GM18505 (cell line): Measurements from ENCODE around the gene C9orf43.
"Not testable (repeated sequence)": the region's sequence is repeated elsewhere in the genome, so short reads cannot be mapped to it uniquely, and the experiment has no call there.

Source experiments
- ATAC-seq: cut with Tn5 transposase; IDR thresholded peaks from one replicate; pipeline ENCODE4 v1.9.1; 2021; ENCODE audit not compliant: unreplicated experiment
- POLR2A ChIP-seq: IDR thresholded peaks from 4 replicates; pipeline ENCODE4 v1.6.1; 2011; ENCODE audit warnings: borderline replicate concordance; ENCODE audit not compliant: insufficient read depth, insufficient read length; ENCODE audit errors: extremely low read depth

The C9orf43 gene

GRCh38 chr9:113375057-113376023 is 35.2 kb upstream of the C9orf43 start:
- TF ChIP-seq POLR2A: no peak
- no peak for ATAC-seq

- peak; percentile 74 for TF ChIP-seq POLR2A
- ATAC-seq: peak; percentile 61
Observed at GRCh38 chr9:113376634-113377567, 33.6 kb upstream of the C9orf43 start, which contains the start of gene HDHD3. Gene HDHD3 (minus strand): TSS chr9:113376986. CDS start chr9:113374354, 2,632 bp downstream.

DNA sequence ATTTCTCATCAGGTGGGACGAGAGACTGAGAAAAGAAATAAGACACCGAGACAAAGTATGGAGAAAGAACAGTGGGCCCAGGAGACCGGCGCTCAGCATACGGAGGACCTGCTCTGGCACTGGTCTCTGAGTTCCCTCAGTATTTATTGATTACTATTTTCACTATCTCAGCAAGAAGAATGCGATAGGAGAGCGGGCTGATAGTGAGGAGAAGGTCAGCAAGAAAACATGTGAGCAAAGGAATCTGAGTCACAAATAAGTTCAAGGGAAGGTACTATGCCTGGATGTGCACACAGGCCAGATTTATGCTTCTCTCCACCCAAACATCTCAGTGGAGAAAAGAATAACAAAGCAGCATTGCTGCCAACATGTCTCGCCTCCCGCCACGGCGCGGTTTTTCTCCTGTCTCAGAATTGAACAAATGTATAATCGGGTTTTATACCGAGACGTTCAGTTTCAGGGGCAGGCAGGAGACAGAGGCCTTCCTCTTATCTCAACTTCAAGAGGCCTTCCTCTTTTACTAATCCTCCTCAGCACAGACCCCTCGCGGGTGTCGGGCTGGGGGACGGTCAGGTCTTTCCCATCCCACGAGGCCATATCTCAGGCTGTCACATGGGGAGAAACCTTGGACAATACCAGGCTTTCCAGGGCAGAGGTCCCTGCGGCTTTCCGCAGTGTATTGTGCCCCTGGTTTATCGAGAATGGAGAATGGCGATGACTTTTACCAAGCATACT is 31.3 kb upstream of the C9orf43 start:
- not testable (repeated sequence) for ATAC-seq

GRCh38 chr9:113379829-113380210 is 30.7 kb upstream of the C9orf43 start:
- ATAC-seq: not testable (repeated sequence)

- no peak for TF ChIP-seq POLR2A
- peak; percentile 45 for ATAC-seq
Observed at GRCh38 chr9:113380869-113381378, 29.6 kb upstream of the C9orf43 start.

- not testable (repeated sequence) for ATAC-seq
Observed at GRCh38 chr9:113381441-113381840, 29.1 kb upstream of the C9orf43 start.

DNA sequence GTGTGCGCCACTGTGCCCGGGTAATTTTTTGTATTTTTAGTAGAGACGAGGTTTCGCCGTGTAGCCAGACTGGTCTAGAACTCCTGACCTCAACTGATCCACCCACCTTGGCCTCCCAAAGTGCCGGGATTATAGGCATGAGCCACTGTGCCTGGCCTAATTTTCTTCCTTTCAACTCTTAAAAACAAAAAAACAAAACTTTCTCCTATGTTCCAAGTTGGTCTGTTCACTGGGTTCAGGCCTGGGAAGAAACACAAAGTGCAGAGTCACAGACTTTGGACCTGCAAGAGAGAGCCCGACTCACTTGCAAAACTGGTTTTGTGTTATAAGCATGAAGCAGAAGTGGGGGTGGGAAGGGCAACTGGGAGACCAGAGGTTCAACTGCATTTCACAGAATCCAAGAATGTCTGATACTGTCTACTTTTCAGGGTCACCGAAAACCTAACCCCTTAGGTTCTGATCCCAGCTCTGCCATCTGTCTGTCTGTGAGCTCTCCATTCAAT is 28.6 kb upstream of the C9orf43 start:
- no peak for TF ChIP-seq POLR2A
- ATAC-seq: no peak

- ATAC-seq: no peak
Observed at GRCh38 chr9:113386571-113387393, 23.8 kb upstream of the C9orf43 start.

DNA sequence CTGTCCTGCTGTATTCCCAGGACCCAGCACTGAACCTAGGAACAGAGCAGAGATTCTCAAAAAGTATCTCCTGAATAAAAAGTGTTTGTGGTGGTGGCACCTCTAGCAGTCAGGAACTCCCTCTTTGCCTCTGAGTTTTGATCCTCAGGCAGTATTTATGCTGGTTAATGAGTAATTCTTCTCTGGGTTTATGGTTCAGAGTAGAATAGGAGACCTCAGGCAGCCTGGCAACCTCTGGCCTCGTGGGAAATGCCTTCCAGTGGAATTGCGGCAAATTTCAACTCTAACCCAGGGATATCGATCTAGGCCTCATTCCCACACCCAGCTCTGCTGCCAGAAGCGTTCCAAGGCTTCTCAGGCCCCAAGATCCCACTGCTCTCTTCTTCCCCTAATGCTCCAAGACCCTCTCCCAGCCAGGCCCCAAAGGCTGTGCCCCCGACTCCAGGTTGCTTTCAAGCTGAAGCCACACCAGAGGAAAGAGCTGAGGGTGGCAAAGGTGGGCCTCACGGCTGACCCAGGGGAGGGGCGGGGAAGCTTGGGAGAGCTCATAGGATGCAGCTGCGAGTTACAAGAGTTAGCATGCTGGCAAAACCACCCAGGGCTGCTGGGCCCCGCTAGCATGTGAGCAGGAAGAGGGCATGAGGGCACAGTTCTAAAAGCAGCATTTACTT is 22.9 kb upstream of the C9orf43 start:
- no peak for TF ChIP-seq POLR2A
- ATAC-seq: no peak

More at GRCh38 chr9:113386571-113387393, 23.8 kb upstream of the C9orf43 start:
- no peak for TF ChIP-seq POLR2A

DNA sequence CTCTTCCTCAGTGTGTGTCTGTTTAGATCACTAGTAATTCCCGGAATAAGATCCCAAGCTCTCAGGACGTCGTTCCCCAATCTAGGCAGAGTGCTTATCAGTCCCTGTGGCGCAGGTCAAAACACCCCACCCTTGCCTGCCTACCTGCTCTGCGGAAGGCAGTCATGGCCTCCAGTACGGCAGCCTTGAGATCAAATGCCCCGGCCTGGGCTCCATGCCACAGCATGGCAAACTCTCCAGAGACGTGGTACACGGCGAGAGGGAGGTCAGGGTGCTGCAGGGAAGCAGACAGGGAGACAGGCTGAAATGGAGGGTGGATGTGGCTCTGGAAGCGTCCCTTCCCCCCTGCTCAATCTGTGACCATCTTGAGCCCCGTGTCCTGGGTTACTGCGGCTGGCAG is 21.7 kb upstream of the C9orf43 start:
- ATAC-seq: no peak
- no peak for TF ChIP-seq POLR2A

- no peak for TF ChIP-seq POLR2A
Observed at GRCh38 chr9:113389451-113389850, 21.1 kb upstream of the C9orf43 start.

DNA sequence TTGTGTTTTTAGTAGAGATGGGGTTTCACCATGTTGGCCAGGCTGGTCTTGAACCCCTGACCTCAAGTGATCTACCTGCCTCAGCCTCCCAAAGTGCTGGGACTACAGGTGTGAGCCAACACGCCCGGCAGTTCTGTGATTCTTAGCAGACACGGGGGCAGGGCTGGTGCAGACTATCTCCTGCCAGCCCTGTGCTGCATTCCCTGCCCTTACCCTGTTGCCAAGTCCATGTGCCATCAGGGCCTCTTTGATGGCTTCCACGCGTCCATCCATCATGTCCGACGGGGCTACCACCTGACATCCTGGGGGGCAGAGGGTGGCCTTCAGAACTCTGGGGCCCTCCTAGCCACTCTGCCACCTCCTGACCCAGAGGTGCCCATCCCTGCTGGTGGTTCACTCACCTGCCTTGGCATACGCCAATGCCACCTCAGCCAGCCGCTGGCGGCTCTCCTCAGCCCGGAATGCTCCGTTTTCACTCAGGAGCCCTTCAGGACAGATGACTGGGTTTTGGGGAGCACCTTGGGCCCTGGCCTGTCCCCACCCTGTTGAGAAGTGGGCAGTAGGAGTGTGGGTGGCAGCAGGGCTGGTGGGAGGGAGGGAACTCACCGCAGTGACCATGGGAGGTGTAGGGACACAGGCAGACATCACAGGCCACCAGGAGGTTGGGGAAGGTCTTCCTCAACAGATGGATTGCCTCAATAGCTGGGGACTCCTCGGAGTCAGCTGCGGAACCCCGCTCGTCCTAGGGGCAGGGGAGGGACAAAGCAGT is 20.2 kb upstream of the C9orf43 start:
- TF ChIP-seq POLR2A: no peak
- ATAC-seq: no peak

More at GRCh38 chr9:113389451-113389850, 21.1 kb upstream of the C9orf43 start:
- no peak for ATAC-seq
